ENCODE measurements around the gene AOX1.

Gene AOX1

GRCh38 chr2:200600549-200601225 lies 14.9 kb downstream of the AOX1 start:
- no peaks in the 10 kb centered on the region for H3K9me2 ChIP-seq (replicated peaks; ENCODE audit: control insufficient read depth, low read length)
- no peaks in the 10 kb centered on the region for H4K20me1 ChIP-seq (ENCODE audit: control insufficient read depth, insufficient read depth, low read depth, low read length)
- H3K27me3 ChIP-seq (ENCODE audit: control insufficient read depth, low read length) = peaks cover 16% of the 10 kb centered on the region
- H3K9me3 ChIP-seq (ENCODE audit: control insufficient read depth, insufficient read depth, low read length) = no peaks in the 10 kb centered on the region
- no peak overlapping the region for H3K4me3 ChIP-seq (ENCODE audit: low read length)
- H3K36me3 ChIP-seq (ENCODE audit: control insufficient read depth, low read length) = no peaks in the 10 kb centered on the region
- H3K27ac ChIP-seq (ENCODE audit: low read depth, low read length) = no peak overlapping the region
- H3K79me2 ChIP-seq (ENCODE audit: control insufficient read depth, low read length) = no peaks in the 10 kb centered on the region
- TF ChIP-seq CTCF (IDR thresholded peaks at IDR 0.05; ENCODE audit: low read depth, low read length, poor library complexity, severe bottlenecking) (no peak), EZH2phosphoT487 (IDR thresholded peaks at IDR 0.05; ENCODE audit: borderline replicate concordance, low read length) (no peak)
- no peak overlapping the region for H3K4me2 ChIP-seq (ENCODE audit: low read length)
- H3K4me1 ChIP-seq (ENCODE audit: control insufficient read depth, low read length) = no peaks in the 10 kb centered on the region
- no peaks in the 10 kb centered on the region for H3F3A ChIP-seq (ENCODE audit: control insufficient read depth, insufficient read depth)

- Histone ChIP-seq H3K4me3 (ENCODE audit: low read length) (no peak overlapping the region), H3K4me2 (ENCODE audit: low read length) (no peak overlapping the region), H3F3A (ENCODE audit: control insufficient read depth, insufficient read depth) (no peaks in the 10 kb centered on the region), H3K79me2 (ENCODE audit: control insufficient read depth, low read length) (no peaks in the 10 kb centered on the region), H3K9me3 (ENCODE audit: control insufficient read depth, insufficient read depth, low read length) (no peaks in the 10 kb centered on the region), H3K27ac (ENCODE audit: low read depth, low read length) (no peak overlapping the region), H3K9me2 (replicated peaks; ENCODE audit: control insufficient read depth, low read length) (no peaks in the 10 kb centered on the region), H4K20me1 (ENCODE audit: control insufficient read depth, insufficient read depth, low read depth, low read length) (no peaks in the 10 kb centered on the region), H3K36me3 (ENCODE audit: control insufficient read depth, low read length) (no peaks in the 10 kb centered on the region), H3K27me3 (ENCODE audit: control insufficient read depth, low read length) (peaks cover 8% of the 10 kb centered on the region), H3K4me1 (ENCODE audit: control insufficient read depth, low read length) (no peaks in the 10 kb centered on the region)
- no peak for TF ChIP-seq EZH2phosphoT487 (IDR thresholded peaks at IDR 0.05; ENCODE audit: borderline replicate concordance, low read length)
- no peak for TF ChIP-seq CTCF (IDR thresholded peaks at IDR 0.05; ENCODE audit: low read depth, low read length, poor library complexity, severe bottlenecking)
Measured at GRCh38 chr2:200602584-200602983, 16.8 kb downstream of the AOX1 start.

- H3K27me3 ChIP-seq (ENCODE audit: control insufficient read depth, low read length) = peaks cover 12% of the 10 kb centered on the region
- H3K4me3 ChIP-seq (ENCODE audit: low read length) = no peak overlapping the region
- H4K20me1 ChIP-seq (ENCODE audit: control insufficient read depth, insufficient read depth, low read depth, low read length) = no peaks in the 10 kb centered on the region
- H3K9me2 ChIP-seq (replicated peaks; ENCODE audit: control insufficient read depth, low read length) = no peaks in the 10 kb centered on the region
- H3K9me3 ChIP-seq (ENCODE audit: control insufficient read depth, insufficient read depth, low read length) = no peaks in the 10 kb centered on the region
- no peak overlapping the region for H3K4me2 ChIP-seq (ENCODE audit: low read length)
- H3F3A ChIP-seq (ENCODE audit: control insufficient read depth, insufficient read depth) = no peaks in the 10 kb centered on the region
- no peaks in the 10 kb centered on the region for H3K36me3 ChIP-seq (ENCODE audit: control insufficient read depth, low read length)
- TF ChIP-seq CTCF (IDR thresholded peaks at IDR 0.05; ENCODE audit: low read depth, low read length, poor library complexity, severe bottlenecking) = no peak
- TF ChIP-seq EZH2phosphoT487 (IDR thresholded peaks at IDR 0.05; ENCODE audit: borderline replicate concordance, low read length) = no peak
- H3K79me2 ChIP-seq (ENCODE audit: control insufficient read depth, low read length) = no peaks in the 10 kb centered on the region
- H3K4me1 ChIP-seq (ENCODE audit: control insufficient read depth, low read length) = no peaks in the 10 kb centered on the region
- no peak overlapping the region for H3K27ac ChIP-seq (ENCODE audit: low read depth, low read length)
Measured at GRCh38 chr2:200603972-200604371, 18.2 kb downstream of the AOX1 start.
